ENCODE results near the gene ZBED4. TPM values are rescaled to one million over a fixed set of nuclear protein-coding genes. Genes with fewer than 3 reads are reported as not detected.

ZBED4 gene
- total and polyA plus RNA-seq, 11 donors, result 2.2 to 8.6 (median 4.9) TPM

GRCh38 chr22:49863931-49864330 lies 10.3 kb downstream of the ZBED4 start:
- no peak overlapping the region for H3K4me3 ChIP-seq
- peaks cover 0 to 18% (median 0%) of the 10 kb centered on the region in 12 donors for H3K4me1 ChIP-seq
- TF ChIP-seq, protein P1, sequence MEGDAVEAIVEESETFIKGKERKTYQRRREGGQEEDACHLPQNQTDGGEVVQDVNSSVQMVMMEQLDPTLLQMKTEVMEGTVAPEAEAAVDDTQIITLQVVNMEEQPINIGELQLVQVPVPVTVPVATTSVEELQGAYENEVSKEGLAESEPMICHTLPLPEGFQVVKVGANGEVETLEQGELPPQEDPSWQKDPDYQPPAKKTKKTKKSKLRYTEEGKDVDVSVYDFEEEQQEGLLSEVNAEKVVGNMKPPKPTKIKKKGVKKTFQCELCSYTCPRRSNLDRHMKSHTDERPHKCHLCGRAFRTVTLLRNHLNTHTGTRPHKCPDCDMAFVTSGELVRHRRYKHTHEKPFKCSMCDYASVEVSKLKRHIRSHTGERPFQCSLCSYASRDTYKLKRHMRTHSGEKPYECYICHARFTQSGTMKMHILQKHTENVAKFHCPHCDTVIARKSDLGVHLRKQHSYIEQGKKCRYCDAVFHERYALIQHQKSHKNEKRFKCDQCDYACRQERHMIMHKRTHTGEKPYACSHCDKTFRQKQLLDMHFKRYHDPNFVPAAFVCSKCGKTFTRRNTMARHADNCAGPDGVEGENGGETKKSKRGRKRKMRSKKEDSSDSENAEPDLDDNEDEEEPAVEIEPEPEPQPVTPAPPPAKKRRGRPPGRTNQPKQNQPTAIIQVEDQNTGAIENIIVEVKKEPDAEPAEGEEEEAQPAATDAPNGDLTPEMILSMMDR (IDR thresholded peaks at IDR 0.05), result no peak
- TF ChIP-seq POLR2A (IDR thresholded peaks at IDR 0.05), result no peak
- H3K36me3 ChIP-seq, result peaks cover 0 to 7% (median 0%) of the 10 kb centered on the region in 9 donors
- peaks cover 0 to 39% (median 16%) of the 10 kb centered on the region in 12 donors for H3K9me3 ChIP-seq
- DNase-seq, result no peak
- no peaks in the 10 kb centered on the region for H3K27me3 ChIP-seq
- ATAC-seq, result no peak
- intact Hi-C loops (cut with DNase I), result no loop called here
- 69 to 78% (median 76%) methylated on average over 7 of the region's 7 CpGs for WGBS, 4 donors
- no peak overlapping the region for H3K27ac ChIP-seq

DNA sequence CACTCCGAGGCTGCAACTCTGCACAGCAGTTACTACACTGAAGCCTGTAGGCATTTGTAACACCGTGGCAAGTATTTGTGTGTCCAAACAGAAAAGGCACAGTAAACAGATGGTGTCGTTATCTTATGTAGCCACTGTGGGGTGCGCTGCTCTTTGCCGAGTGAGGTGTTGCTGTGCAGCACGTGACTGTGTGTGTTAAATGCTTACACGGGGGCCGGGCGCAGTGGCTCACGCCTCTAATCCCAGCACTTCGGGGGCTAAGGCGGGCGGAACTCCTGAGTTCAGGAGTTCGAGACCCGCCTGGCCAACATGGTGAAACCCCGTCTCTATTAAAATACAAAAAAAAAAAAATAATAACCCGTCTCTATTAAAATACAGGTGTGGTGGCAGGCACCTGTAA lies 11.5 kb downstream of the ZBED4 start:
- Histone ChIP-seq H3K27me3 (no peaks in the 10 kb centered on the region), H3K4me1 (peaks cover 0 to 18% (median 0%) of the 10 kb centered on the region in 12 donors), H3K27ac (no peak overlapping the region), H3K4me3 (no peak overlapping the region), H3K9me3 (peaks cover 0 to 52% (median 26%) of the 10 kb centered on the region in 12 donors), H3K36me3 (peaks cover 0 to 7% (median 0%) of the 10 kb centered on the region in 9 donors)
- no peak for TF ChIP-seq POLR2A (IDR thresholded peaks at IDR 0.05)
- TF ChIP-seq, protein P1 (IDR thresholded peaks at IDR 0.05), result no peak
- 91 to 94% (median 92%) methylated on average over 17 of the region's 17 CpGs for WGBS, 4 donors
- no peak for ATAC-seq
- DNase-seq, result no peak
- intact Hi-C loops (cut with DNase I), result no loop called here

- Histone ChIP-seq H3K4me1 (peaks cover 0 to 18% (median 0%) of the 10 kb centered on the region in 12 donors), H3K27ac (no peak overlapping the region), H3K36me3 (peaks cover 0 to 7% (median 0%) of the 10 kb centered on the region in 9 donors), H3K9me3 (peaks cover 0 to 56% (median 26%) of the 10 kb centered on the region in 12 donors), H3K4me3 (no peak overlapping the region), H3K27me3 (no peaks in the 10 kb centered on the region)
- WGBS, 4 donors, result 44 to 69% (median 47%) methylated on average over 2 of the region's 2 CpGs
- intact Hi-C loops (cut with DNase I), result no loop called here
- no peak for TF ChIP-seq POLR2A (IDR thresholded peaks at IDR 0.05)
- TF ChIP-seq, protein P1 (IDR thresholded peaks at IDR 0.05), result no peak
- DNase-seq (no peak), ATAC-seq (no peak)
These were observed 12.5 kb downstream of the ZBED4 start for GRCh38 chr22:49866134-49866533.

- H3K4me1 ChIP-seq, result peaks cover 0 to 13% (median 0%) of the 10 kb centered on the region in 12 donors
- 91 to 95% (median 91%) methylated on average over 8 of the region's 8 CpGs for WGBS, 4 donors
- no peak overlapping the region for H3K4me3 ChIP-seq
- H3K9me3 ChIP-seq, result peaks cover 0 to 56% (median 26%) of the 10 kb centered on the region in 12 donors
- no peaks in the 10 kb centered on the region for H3K27me3 ChIP-seq
- no peak for TF ChIP-seq POLR2A (IDR thresholded peaks at IDR 0.05)
- TF ChIP-seq, protein P1 (IDR thresholded peaks at IDR 0.05), result no peak
- H3K27ac ChIP-seq, result no peak overlapping the region
- DNase-seq (no peak), ATAC-seq (no peak)
- peaks cover 0 to 7% (median 0%) of the 10 kb centered on the region in 9 donors for H3K36me3 ChIP-seq
- intact Hi-C loops (cut with DNase I), result no loop called here
These were observed 13.0 kb downstream of the ZBED4 start for GRCh38 chr22:49866646-49867045.
